ENCODE measurements around the gene RBM28. TPM values are rescaled to one million over a fixed set of nuclear protein-coding genes. Genes with fewer than 3 reads are reported as not detected.

Gene RBM28
- total and polyA plus RNA-seq, 7 experiments from 2014 or later, result 9.0 to 51.0 (median 32.6) TPM

GRCh38 chr7:128389085-128389617, 45.4 kb upstream of the RBM28 start:
- Histone ChIP-seq H3K4me3 (ENCODE audit: low read length) (no peak overlapping the region), H3K36me3 (ENCODE audit: control insufficient read depth in 2 of 3, insufficient read depth in 3 of 3, low read length in 3 of 3) (peaks cover 0 to 26% (median 3%) of the 10 kb centered on the region in 3 experiments), H3K4me1 (ENCODE audit: control insufficient read depth in 2 of 2, insufficient read depth in 2 of 2, low read length in 2 of 2) (no peaks in the 10 kb centered on the region), H3K27me3 (ENCODE audit: control insufficient read depth in 2 of 2, insufficient read depth in 2 of 2, low read length in 2 of 2) (no peaks in the 10 kb centered on the region), H3K9me3 (ENCODE audit: control insufficient read depth in 2 of 3, low read length in 3 of 3) (no peaks in the 10 kb centered on the region), H3K27ac (ENCODE audit: low read depth, low read length) (no peak overlapping the region)
- ATAC-seq (no peak), DNase-seq (no peak)
- Mint-ChIP-seq H3K4me3 (no peak overlapping the region), H3K27me3 (peaks cover 0 to 4% (median 0%) of the 10 kb centered on the region in 5 donors), H3K36me3 (no peaks in the 10 kb centered on the region), H3K9me3 (no peaks in the 10 kb centered on the region), H3K4me1 (peaks cover 0 to 6% (median 0%) of the 10 kb centered on the region in 7 donors), H3K27ac (no peak overlapping the region)
- intact Hi-C loops (cut with micrococcal nuclease), result loop anchor here (5.0 kb wide), 2 partner anchors 38 to 1587 kb away; no protein-coding TSS in a partner anchor
- CTCF ChIA-PET, result interaction anchor here (1.6 to 4.1 kb wide), 4 partner anchors 9 to 611 kb away, joined by 3 to 60 read pairs (median 24); partner anchors contain the start of gene RBM28
- POLR2A ChIA-PET, result interaction anchor here (1.1 kb wide), 1 partner anchor 42 kb away, joined by 3 read pairs; no protein-coding TSS in a partner anchor

GRCh38 chr7:128388145-128388485, 44.4 kb upstream of the RBM28 start:
- H3K9me3 Mint-ChIP-seq, result no peaks in the 10 kb centered on the region
- intact Hi-C loops (cut with micrococcal nuclease), result loop anchor here (5.0 kb wide), 2 partner anchors 39 to 1586 kb away; no protein-coding TSS in a partner anchor
- POLR2A ChIA-PET, result no interaction called here
- H3K27me3 Mint-ChIP-seq, result peaks cover 0 to 4% (median 0%) of the 10 kb centered on the region in 5 donors
- H3K36me3 ChIP-seq (ENCODE audit: control insufficient read depth in 2 of 3, insufficient read depth in 3 of 3, low read length in 3 of 3), result peaks cover 0 to 17% (median 0%) of the 10 kb centered on the region in 3 experiments
- H3K4me3 ChIP-seq (ENCODE audit: low read length), result no peak overlapping the region
- H3K4me1 ChIP-seq (ENCODE audit: control insufficient read depth in 2 of 2, insufficient read depth in 2 of 2, low read length in 2 of 2), result no peaks in the 10 kb centered on the region
- ATAC-seq, result no peak
- H3K9me3 ChIP-seq (ENCODE audit: control insufficient read depth in 2 of 3, low read length in 3 of 3), result no peaks in the 10 kb centered on the region
- H3K4me1 Mint-ChIP-seq, result peaks cover 0 to 6% (median 1%) of the 10 kb centered on the region in 7 donors
- no peak for DNase-seq
- CTCF ChIA-PET, result interaction anchor here (0.6 to 4.1 kb wide), 8 partner anchors 9 to 609 kb away, joined by 3 to 60 read pairs (median 6); partner anchors contain the start of gene RBM28
- H3K36me3 Mint-ChIP-seq, result no peaks in the 10 kb centered on the region
- H3K27ac Mint-ChIP-seq, result no peak overlapping the region
- H3K4me3 Mint-ChIP-seq, result no peak overlapping the region
- no peaks in the 10 kb centered on the region for H3K27me3 ChIP-seq (ENCODE audit: control insufficient read depth in 2 of 2, insufficient read depth in 2 of 2, low read length in 2 of 2)
- H3K27ac ChIP-seq (ENCODE audit: low read depth, low read length), result no peak overlapping the region

GRCh38 chr7:128387216-128388144, 43.8 kb upstream of the RBM28 start:
- peak; percentile 87 for ATAC-seq
- Mint-ChIP-seq H3K27ac (no peak overlapping the region), H3K27me3 (peaks cover 0 to 4% (median 0%) of the 10 kb centered on the region in 5 donors), H3K4me3 (no peak overlapping the region), H3K4me1 (peaks cover 0 to 6% (median 1%) of the 10 kb centered on the region in 7 donors), H3K9me3 (no peaks in the 10 kb centered on the region), H3K36me3 (no peaks in the 10 kb centered on the region)
- POLR2A ChIA-PET, result no interaction called here
- Histone ChIP-seq H3K9me3 (ENCODE audit: control insufficient read depth in 2 of 3, low read length in 3 of 3) (no peaks in the 10 kb centered on the region), H3K4me1 (ENCODE audit: control insufficient read depth in 2 of 2, insufficient read depth in 2 of 2, low read length in 2 of 2) (no peaks in the 10 kb centered on the region), H3K27me3 (ENCODE audit: control insufficient read depth in 2 of 2, insufficient read depth in 2 of 2, low read length in 2 of 2) (no peaks in the 10 kb centered on the region), H3K4me3 (ENCODE audit: low read length) (no peak overlapping the region), H3K36me3 (ENCODE audit: control insufficient read depth in 2 of 3, insufficient read depth in 3 of 3, low read length in 3 of 3) (peaks cover 0 to 12% (median 0%) of the 10 kb centered on the region in 3 experiments), H3K27ac (ENCODE audit: low read depth, low read length) (no peak overlapping the region)
- CTCF ChIA-PET, result interaction anchor here (0.6 to 4.1 kb wide), 11 partner anchors 9 to 609 kb away, joined by 3 to 60 read pairs (median 5); partner anchors contain the start of gene RBM28
- DNase-seq, result peak; percentile 31 to 67 (median 48)
- intact Hi-C loops (cut with micrococcal nuclease), result loop anchor here (1.0 to 5.0 kb wide), 5 partner anchors 25 to 1585 kb away; no protein-coding TSS in a partner anchor

- Mint-ChIP-seq H3K4me3 (no peak overlapping the region), H3K36me3 (no peaks in the 10 kb centered on the region), H3K9me3 (no peaks in the 10 kb centered on the region), H3K27me3 (peaks cover 0 to 4% (median 0%) of the 10 kb centered on the region in 5 donors), H3K27ac (peak overlapping the region in 1 of 9 donors; percentile 65), H3K4me1 (peaks cover 0 to 6% (median 1%) of the 10 kb centered on the region in 7 donors)
- ATAC-seq, result no peak
- no peak for DNase-seq
- Histone ChIP-seq H3K36me3 (ENCODE audit: control insufficient read depth in 2 of 3, insufficient read depth in 3 of 3, low read length in 3 of 3) (no peaks in the 10 kb centered on the region), H3K9me3 (ENCODE audit: control insufficient read depth in 2 of 3, low read length in 3 of 3) (no peaks in the 10 kb centered on the region), H3K4me1 (ENCODE audit: control insufficient read depth in 2 of 2, insufficient read depth in 2 of 2, low read length in 2 of 2) (no peaks in the 10 kb centered on the region), H3K27me3 (ENCODE audit: control insufficient read depth in 2 of 2, insufficient read depth in 2 of 2, low read length in 2 of 2) (no peaks in the 10 kb centered on the region), H3K27ac (ENCODE audit: low read depth, low read length) (no peak overlapping the region), H3K4me3 (ENCODE audit: low read length) (no peak overlapping the region)
- intact Hi-C loops (cut with micrococcal nuclease), result loop anchor here (2.0 to 5.0 kb wide), 4 partner anchors 23 to 1584 kb away; no protein-coding TSS in a partner anchor
- CTCF ChIA-PET, result interaction anchor here (0.7 to 4.1 kb wide), 6 partner anchors 10 to 63 kb away, joined by 3 to 60 read pairs (median 12); partner anchors contain the start of gene RBM28
- POLR2A ChIA-PET, result interaction anchor here (0.6 to 0.7 kb wide), 2 partner anchors 20 to 38 kb away, joined by 3 to 4 read pairs; no protein-coding TSS in a partner anchor
Measured at GRCh38 chr7:128385988-128386925, 42.5 kb upstream of the RBM28 start.

- H3K27ac Mint-ChIP-seq, result no peak overlapping the region
- H3K27me3 ChIP-seq (ENCODE audit: control insufficient read depth in 2 of 2, insufficient read depth in 2 of 2, low read length in 2 of 2), result no peaks in the 10 kb centered on the region
- H3K9me3 ChIP-seq (ENCODE audit: control insufficient read depth in 2 of 3, low read length in 3 of 3), result no peaks in the 10 kb centered on the region
- H3K36me3 ChIP-seq (ENCODE audit: control insufficient read depth in 2 of 3, insufficient read depth in 3 of 3, low read length in 3 of 3), result no peaks in the 10 kb centered on the region
- no peak overlapping the region for H3K27ac ChIP-seq (ENCODE audit: low read depth, low read length)
- H3K4me1 ChIP-seq (ENCODE audit: control insufficient read depth in 2 of 2, insufficient read depth in 2 of 2, low read length in 2 of 2), result no peaks in the 10 kb centered on the region
- H3K4me3 ChIP-seq (ENCODE audit: low read length), result no peak overlapping the region
- H3K4me3 Mint-ChIP-seq, result no peak overlapping the region
- no peak for ATAC-seq
- no peaks in the 10 kb centered on the region for H3K36me3 Mint-ChIP-seq
- H3K27me3 Mint-ChIP-seq, result peaks cover 0 to 4% (median 0%) of the 10 kb centered on the region in 5 donors
- peaks cover 0 to 6% (median 1%) of the 10 kb centered on the region in 7 donors for H3K4me1 Mint-ChIP-seq
- POLR2A ChIA-PET, result no interaction called here
- intact Hi-C loops (cut with micrococcal nuclease), result loop anchor here (5.0 kb wide), 2 partner anchors 43 to 1582 kb away; no protein-coding TSS in a partner anchor
- CTCF ChIA-PET, result interaction anchor here (0.7 to 1.1 kb wide), 3 partner anchors 15 to 37 kb away, joined by 3 to 14 read pairs (median 4); no protein-coding TSS in a partner anchor
- no peaks in the 10 kb centered on the region for H3K9me3 Mint-ChIP-seq
- DNase-seq, result no peak
Measured at GRCh38 chr7:128384726-128385125, 41.0 kb upstream of the RBM28 start.
